ENCODE results near the gene TGM1. TPM values are rescaled to one million over a fixed set of nuclear protein-coding genes. Genes with fewer than 3 reads are reported as not detected.

The TGM1 gene
- total RNA-seq: 10 to 100 TPM in 1 of 4 donors, 1 to 10 TPM in 3; 1.2 to 11.3 (median 5.9) TPM

DNA sequence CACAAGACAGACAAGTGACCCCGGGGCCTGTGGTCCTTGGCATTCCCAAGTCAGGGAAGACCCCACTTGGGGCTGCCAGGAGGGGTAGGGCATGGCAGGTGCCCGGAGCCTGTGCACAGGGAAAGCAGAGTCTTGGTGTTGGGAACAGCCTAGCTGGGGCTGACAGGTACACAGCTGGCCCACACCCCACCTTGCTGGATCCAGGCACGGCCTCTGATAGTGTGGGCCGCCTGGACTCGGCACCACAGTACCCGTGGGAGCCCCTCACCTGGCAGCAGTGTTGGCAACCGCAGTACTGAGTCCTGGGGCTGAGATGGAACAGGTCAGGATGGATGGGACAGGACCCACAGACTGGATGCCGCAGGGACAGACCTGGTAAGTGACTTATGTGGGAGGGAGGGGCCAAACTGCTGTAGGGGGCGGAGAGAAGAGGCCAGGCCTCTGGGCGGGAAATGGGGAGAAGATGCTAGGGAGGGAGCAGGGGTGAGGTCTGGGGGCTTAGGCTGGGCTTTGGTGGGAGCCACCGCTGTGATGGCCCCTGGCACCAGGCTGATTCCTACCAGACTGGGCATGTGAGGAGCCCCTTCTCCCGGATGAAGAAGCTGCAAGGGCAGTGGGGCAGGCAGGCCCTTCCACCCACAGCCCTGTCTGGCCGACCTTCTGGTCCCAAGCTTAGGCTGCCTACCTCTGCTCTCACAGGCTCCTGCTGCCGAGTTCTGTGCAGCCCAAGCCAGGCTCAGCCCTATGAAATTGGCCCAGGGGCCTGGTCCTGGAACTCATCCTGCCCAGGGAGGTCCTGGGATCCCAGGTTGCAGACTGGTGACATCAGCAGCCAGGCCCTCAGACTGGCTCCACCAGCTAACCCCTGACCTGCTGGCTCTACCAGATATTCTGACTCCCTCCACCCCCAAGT, at the start of gene TGM1:
Gene TGM1, minus strand, starts transcription at position 357 of the 913 bp plus-strand sequence. CDS start 825 bp downstream, outside the sequence.
- no peak for TF ChIP-seq POLR2A (IDR thresholded peaks at IDR 0.05)
- TF ChIP-seq, protein P1, sequence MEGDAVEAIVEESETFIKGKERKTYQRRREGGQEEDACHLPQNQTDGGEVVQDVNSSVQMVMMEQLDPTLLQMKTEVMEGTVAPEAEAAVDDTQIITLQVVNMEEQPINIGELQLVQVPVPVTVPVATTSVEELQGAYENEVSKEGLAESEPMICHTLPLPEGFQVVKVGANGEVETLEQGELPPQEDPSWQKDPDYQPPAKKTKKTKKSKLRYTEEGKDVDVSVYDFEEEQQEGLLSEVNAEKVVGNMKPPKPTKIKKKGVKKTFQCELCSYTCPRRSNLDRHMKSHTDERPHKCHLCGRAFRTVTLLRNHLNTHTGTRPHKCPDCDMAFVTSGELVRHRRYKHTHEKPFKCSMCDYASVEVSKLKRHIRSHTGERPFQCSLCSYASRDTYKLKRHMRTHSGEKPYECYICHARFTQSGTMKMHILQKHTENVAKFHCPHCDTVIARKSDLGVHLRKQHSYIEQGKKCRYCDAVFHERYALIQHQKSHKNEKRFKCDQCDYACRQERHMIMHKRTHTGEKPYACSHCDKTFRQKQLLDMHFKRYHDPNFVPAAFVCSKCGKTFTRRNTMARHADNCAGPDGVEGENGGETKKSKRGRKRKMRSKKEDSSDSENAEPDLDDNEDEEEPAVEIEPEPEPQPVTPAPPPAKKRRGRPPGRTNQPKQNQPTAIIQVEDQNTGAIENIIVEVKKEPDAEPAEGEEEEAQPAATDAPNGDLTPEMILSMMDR (IDR thresholded peaks at IDR 0.05): no peak
- Histone ChIP-seq H3K36me3 (peaks cover 0 to 34% (median 0%) of the 10 kb centered on the region in 3 donors), H3K9me3 (no peaks in the 10 kb centered on the region), H3K4me1 (no peaks in the 10 kb centered on the region), H3K4me3 (no peak within 1 kb of the TSS), H3K27ac (no peak within 1 kb of the TSS), H3K27me3 (no peaks in the 10 kb centered on the region)
- DNase-seq: no peak

DNA sequence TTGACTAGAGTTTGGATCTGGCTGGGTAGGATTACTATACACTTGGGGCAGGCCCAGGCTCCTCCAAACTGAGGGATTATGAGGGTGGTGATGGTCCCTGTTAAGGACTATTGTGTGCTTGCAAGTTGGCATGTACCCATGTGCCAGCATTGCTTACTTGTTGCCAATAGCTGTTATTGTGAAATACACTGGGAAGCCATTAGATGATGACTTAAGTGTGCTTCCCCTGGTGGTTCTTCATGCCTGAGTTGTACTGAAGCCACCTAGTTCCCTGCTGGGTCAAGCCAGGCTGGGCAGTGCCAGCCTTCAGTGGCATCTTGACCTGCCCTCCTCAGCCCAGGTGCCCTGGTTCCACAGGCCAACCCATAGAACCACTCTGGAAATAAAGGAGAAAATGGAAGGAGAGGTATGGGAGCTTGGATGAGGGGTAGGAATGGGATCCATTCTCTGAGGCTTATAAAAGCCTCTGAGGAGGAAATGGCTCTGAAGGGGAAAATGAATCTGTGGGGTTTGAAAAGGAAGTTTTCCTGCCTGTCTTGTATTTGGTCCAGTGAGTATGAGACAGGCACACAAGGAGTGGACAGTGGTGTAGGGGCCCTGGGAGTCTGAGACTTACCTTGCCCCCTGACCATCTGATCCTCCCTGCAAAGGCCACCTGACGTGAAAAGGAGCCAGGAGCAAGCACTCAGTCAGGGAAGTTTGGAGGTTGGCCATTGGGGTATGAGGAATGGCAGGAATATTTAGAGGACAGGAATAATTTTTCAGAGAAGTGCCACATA, 49.0 kb upstream of the TGM1 start:
- TF ChIP-seq, protein P1 (IDR thresholded peaks at IDR 0.05): no peak
- no peak for TF ChIP-seq POLR2A (IDR thresholded peaks at IDR 0.05)
- no peak for DNase-seq
- H3K27me3 ChIP-seq: no peaks in the 10 kb centered on the region

DNA sequence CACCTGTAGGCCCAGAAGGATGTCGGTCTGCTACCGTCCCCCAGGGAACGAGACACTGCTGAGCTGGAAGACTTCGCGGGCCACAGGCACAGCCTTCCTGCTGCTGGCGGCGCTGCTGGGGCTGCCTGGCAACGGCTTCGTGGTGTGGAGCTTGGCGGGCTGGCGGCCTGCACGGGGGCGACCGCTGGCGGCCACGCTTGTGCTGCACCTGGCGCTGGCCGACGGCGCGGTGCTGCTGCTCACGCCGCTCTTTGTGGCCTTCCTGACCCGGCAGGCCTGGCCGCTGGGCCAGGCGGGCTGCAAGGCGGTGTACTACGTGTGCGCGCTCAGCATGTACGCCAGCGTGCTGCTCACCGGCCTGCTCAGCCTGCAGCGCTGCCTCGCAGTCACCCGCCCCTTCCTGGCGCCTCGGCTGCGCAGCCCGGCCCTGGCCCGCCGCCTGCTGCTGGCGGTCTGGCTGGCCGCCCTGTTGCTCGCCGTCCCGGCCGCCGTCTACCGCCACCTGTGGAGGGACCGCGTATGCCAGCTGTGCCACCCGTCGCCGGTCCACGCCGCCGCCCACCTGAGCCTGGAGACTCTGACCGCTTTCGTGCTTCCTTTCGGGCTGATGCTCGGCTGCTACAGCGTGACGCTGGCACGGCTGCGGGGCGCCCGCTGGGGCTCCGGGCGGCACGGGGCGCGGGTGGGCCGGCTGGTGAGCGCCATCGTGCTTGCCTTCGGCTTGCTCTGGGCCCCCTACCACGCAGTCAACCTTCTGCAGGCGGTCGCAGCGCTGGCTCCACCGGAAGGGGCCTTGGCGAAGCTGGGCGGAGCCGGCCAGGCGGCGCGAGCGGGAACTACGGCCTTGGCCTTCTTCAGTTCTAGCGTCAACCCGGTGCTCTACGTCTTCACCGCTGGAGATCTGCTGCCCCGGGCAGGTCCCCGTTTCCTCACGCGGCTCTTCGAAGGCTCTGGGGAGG, 47.9 kb upstream of the TGM1 start, which contains the start of gene LTB4R:
Gene LTB4R, plus strand, starts transcription at position 857 of the 959 bp plus-strand sequence. CDS start 4,150 bp downstream, outside the sequence.
- Histone ChIP-seq H3K27ac (peak within 1 kb of the TSS; percentile 62 to 96 (median 85)), H3K36me3 (peaks cover 0 to 15% (median 0%) of the 10 kb centered on the region in 3 donors), H3K9me3 (no peaks in the 10 kb centered on the region), H3K4me1 (peaks cover 8 to 69% (median 27%) of the 10 kb centered on the region in 4 donors), H3K27me3 (no peaks in the 10 kb centered on the region), H3K4me3 (peak within 1 kb of the TSS; percentile 44 to 64 (median 58))
- DNase-seq: peak; percentile 78 to 89 (median 80)
- TF ChIP-seq POLR2A (IDR thresholded peaks at IDR 0.05): peak in 1 of 2 donors; percentile 13
- TF ChIP-seq, protein P1 (IDR thresholded peaks at IDR 0.05): peak; percentile 7 to 51 (median 44)

More for the DNA sequence above, 49.0 kb upstream of the TGM1 start:
- peak overlapping the region; percentile 62 to 96 (median 85) for H3K27ac ChIP-seq
- peaks cover 8 to 79% (median 27%) of the 10 kb centered on the region in 4 donors for H3K4me1 ChIP-seq
- no peaks in the 10 kb centered on the region for H3K9me3 ChIP-seq
- H3K4me3 ChIP-seq: peak overlapping the region; percentile 44 to 64 (median 58)
- H3K36me3 ChIP-seq: peaks cover 0 to 4% (median 0%) of the 10 kb centered on the region in 3 donors

DNA sequence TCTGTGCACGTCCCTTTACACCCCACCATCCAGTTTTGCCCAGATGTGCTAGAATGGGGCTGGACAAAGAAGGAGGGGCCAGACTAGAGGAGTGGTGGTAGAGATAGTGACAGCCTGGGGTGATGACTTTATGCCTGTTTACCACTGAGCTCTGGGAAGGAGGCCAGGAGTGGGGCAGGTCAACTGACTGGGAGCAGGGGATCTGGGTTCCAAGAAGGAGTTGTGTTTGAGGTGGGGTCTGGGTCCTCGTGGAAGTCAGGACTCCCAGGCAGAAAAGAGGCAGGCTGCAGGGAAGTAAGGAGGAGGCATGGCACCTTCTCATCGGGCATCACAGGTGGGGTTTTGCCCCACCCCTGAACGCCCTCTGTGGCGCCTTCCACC, 47.3 kb upstream of the TGM1 start:
- Histone ChIP-seq H3K27ac (peak overlapping the region; percentile 62 to 96 (median 85)), H3K36me3 (peaks cover 0 to 22% (median 0%) of the 10 kb centered on the region in 3 donors), H3K4me3 (peak overlapping the region; percentile 44 to 64 (median 58)), H3K9me3 (no peaks in the 10 kb centered on the region), H3K4me1 (peaks cover 8 to 63% (median 27%) of the 10 kb centered on the region in 4 donors), H3K27me3 (no peaks in the 10 kb centered on the region)
- no peak for DNase-seq
- no peak for TF ChIP-seq POLR2A (IDR thresholded peaks at IDR 0.05)
- TF ChIP-seq, protein P1 (IDR thresholded peaks at IDR 0.05): no peak

Data from Peyer's patch (tissue), 4 donors.